SH-SY5Y (cell line): Measurements from ENCODE around the gene ANKDD1A.

Source experiments
- GATA2 ChIP-seq: IDR thresholded peaks from 2 replicates; pipeline ENCODE4 v1.6.1; 2011; ENCODE audit warnings: mild to moderate bottlenecking, low read depth, low read length
- GATA3 ChIP-seq: IDR thresholded peaks from 2 replicates; pipeline ENCODE4 v1.6.1; 2011; ENCODE audit warnings: low read depth, mild to moderate bottlenecking, low read length, moderate library complexity

DNA sequence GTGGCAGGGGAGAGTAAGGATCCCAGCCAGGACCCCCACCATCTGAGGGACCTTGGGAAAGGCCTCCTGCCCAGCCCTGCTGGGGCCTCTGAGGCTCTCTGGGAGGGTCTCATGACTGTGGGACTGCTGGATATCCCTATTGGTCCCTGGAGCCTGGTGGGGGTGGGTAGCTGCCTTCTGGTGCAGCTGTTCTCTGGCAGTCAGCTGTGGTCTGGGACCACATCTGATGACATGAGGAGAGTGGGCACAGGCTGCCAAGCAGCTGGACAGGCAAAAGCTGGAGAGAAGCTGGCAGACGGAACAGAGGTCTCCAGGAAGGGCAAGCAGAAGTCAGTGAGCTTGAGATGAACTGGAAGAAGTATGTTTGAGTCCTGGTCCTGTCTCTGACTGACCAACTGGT, 47.6 kb upstream of the ANKDD1A start:
- TF ChIP-seq GATA3 (no peak), GATA2 (no peak)
